DMS79 (cell line): ENCODE data around the gene RHAG.

ENCODE experiments used
- DNase-seq: peaks from one replicate; lab custom pipeline; 2025; lab: John Stamatoyannopoulos, UW

Gene RHAG

DNA sequence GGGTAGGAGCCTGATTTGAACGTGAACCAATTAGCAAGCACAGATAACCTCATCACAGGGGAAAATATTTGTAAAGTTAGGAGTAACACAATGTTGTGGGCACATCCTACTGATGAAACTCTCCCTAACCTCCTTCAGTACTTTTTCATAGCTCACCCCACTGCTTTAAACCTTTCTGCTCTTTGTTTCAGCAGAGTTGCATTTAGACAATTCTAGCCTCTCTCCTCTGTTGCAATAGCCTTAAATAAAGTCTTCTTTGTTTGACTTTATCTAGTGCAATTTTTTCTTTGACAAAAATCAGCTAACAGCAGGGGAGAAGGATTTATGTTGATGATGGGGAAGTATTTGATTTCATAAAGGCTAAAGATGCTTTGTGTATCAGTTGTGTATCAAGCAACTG lies 72.1 kb downstream of the RHAG start:
- DNase-seq: no peak

GRCh38 chr6:49563006-49563886 lies 73.4 kb downstream of the RHAG start:
- DNase-seq: no peak

- DNase-seq: no peak
Measured at GRCh38 chr6:49558238-49558637, 78.4 kb downstream of the RHAG start.

DNA sequence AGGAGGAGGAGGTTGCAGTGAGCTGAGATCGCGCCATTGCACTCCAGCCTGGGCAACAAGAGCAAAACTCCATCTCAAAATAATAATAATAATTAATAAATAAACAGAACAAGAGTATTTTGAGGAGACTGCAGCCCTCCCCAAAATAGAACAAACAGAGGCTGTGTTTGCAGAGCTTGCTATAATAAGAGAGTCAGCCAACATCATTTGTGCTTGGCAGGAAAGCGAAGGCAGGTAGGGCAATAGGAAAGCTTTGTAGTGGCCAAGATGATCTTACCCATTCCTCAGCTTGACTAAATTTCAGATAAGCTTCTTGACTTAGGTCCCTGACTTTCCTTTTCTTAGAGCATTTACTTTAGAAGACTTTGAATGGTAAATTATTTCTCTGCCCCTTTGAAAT lies 79.5 kb downstream of the RHAG start:
- DNase-seq: no peak

- DNase-seq: no peak
Measured at GRCh38 chr6:49556429-49556837, 80.2 kb downstream of the RHAG start.

DNA sequence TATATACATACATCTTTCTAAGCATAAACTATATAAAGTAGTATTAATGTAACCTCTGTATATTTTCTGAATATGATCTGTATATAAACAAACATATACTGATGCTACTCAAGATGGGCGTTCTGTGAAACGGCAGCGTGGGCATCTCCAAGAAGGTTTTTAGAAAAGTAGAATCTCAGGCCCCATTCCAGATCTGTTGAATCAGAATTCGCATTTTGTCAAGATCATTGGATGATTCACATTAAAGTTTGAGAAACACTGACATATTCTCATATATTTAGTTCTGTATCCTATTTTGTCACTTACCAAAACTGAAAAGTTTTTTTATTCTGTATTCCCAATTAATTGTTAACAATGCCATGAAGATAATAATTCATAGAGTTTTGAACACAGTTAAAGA lies 80.7 kb downstream of the RHAG start:
- DNase-seq: no peak
